ENCODE results near the gene PPY. TPM values are rescaled to one million over a fixed set of nuclear protein-coding genes. Genes with fewer than 3 reads are reported as not detected.
A peak's percentile ranks its signal among the peaks of the same experiment; 100 is the strongest.
"Not testable (repeated sequence)": the region's sequence is repeated elsewhere in the genome, so short reads cannot be mapped to it uniquely, and the experiment has no call there.

The PPY gene
- total and polyA plus RNA-seq, 7 donors: not detected

DNA sequence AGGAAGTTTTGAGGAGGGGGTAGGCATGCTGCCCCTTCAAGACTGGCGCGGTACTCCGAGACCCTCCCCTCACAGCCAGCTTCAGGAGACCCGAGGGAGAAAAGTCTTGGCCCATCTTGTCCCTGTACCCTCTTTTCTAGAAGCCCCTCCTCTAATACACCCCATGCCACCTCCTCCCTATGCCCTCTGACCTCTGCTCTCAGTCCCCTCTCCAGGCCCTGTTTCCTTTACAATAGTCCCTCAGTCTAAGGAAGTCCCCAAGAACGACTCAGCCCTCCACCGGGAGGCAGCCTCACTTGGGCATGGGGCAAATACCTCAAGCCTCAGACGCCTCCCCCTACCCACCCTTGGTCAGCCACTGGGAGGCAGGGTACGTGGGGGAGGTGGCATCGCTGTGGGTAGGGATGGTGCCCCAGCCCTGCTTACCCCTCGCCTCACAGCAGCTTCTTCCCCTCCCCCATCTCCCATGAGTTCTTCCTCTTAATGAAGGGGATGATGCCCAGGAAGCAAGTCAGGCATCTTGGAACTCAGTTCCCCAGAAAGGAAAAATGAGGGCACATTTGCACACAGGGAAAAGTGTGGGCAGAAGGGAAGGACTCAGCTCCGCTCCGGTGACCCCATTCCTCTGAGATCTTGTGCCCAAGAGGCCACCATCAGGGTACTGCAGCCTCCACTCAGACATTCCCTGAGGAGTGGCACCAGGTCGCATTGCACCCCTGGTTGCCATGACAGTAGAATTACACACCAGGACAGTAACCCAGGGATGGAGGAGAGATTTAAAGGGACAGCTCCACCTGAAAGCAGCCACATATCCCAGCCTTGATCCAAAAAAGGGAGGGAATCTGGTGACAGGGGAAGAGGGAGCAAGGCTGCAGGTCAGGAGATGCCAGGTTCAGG is 41.2 kb downstream of the PPY start:
- WGBS, 2 donors: 14 to 31% methylated on average over 13 of the region's 13 CpGs
- Histone ChIP-seq H3K27me3 (no peaks in the 10 kb centered on the region), H3K4me3 (peak overlapping the region; percentile 9 to 51 (median 44)), H3K4me1 (peaks cover 0 to 33% (median 29%) of the 10 kb centered on the region in 4 donors), H3K27ac (no peak overlapping the region), H3K9me3 (no peaks in the 10 kb centered on the region), H3K36me3 (peaks cover 0 to 18% (median 11%) of the 10 kb centered on the region in 4 donors)
- intact Hi-C loops (cut with DNase I): loop anchor here (10.0 kb wide), 1 partner anchor 496 kb away; no protein-coding TSS in a partner anchor
- no peak for TF ChIP-seq CTCF (IDR thresholded peaks at IDR 0.05)
- no peak for TF ChIP-seq EP300 (IDR thresholded peaks at IDR 0.05)
- no peak for TF ChIP-seq POLR2AphosphoS5 (IDR thresholded peaks at IDR 0.05)
- no peak for TF ChIP-seq POLR2A (IDR thresholded peaks at IDR 0.05)
- no peak for DNase-seq

- intact Hi-C loops (cut with DNase I): loop anchor here (10.0 kb wide), 1 partner anchor 496 kb away; no protein-coding TSS in a partner anchor
- H3K4me1 ChIP-seq: peaks cover 0 to 25% (median 21%) of the 10 kb centered on the region in 4 donors
- H3K36me3 ChIP-seq: peaks cover 0 to 22% (median 14%) of the 10 kb centered on the region in 4 donors
- WGBS, 2 donors: 3 to 5% methylated on average over 31 of the region's 31 CpGs
- no peaks in the 10 kb centered on the region for H3K27me3 ChIP-seq
- no peak overlapping the region for H3K27ac ChIP-seq
- peak; percentile 92 for DNase-seq
- TF ChIP-seq POLR2A (IDR thresholded peaks at IDR 0.05) (no peak), EP300 (IDR thresholded peaks at IDR 0.05) (no peak), CTCF (IDR thresholded peaks at IDR 0.05) (no peak), POLR2AphosphoS5 (IDR thresholded peaks at IDR 0.05) (no peak)
- H3K9me3 ChIP-seq: no peaks in the 10 kb centered on the region
- H3K4me3 ChIP-seq: peak overlapping the region; percentile 9 to 51 (median 44)
Measured at GRCh38 chr17:43900183-43900857, 42.0 kb downstream of the PPY start.

DNA sequence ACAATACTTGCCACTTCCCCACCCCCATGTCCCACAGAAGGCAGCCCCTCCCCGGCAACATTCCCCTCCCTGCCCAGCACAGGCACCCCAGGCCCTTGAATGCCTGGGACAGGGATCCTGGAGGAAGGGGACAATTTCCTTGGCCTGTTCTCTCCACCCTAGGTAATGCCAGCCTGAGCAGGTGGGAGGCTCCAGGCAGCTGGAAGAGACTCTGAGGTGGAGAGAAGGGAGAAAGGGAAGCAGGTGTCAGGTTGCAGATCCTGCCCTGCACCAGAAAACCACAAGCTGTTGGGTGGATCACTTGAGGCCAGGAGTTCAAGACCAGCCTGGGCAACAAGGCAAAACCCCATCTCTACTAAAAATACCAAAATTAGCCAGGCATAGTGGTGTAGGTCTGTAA is 43.8 kb downstream of the PPY start:
- no peak for DNase-seq
- peaks cover 0 to 31% (median 10%) of the 10 kb centered on the region in 4 donors for H3K36me3 ChIP-seq
- H3K4me1 ChIP-seq: peaks cover 0 to 21% (median 16%) of the 10 kb centered on the region in 4 donors
- no peak overlapping the region for H3K4me3 ChIP-seq
- no peaks in the 10 kb centered on the region for H3K9me3 ChIP-seq
- H3K27ac ChIP-seq: no peak overlapping the region
- no peaks in the 10 kb centered on the region for H3K27me3 ChIP-seq
- intact Hi-C loops (cut with DNase I): no loop called here
- TF ChIP-seq POLR2A (IDR thresholded peaks at IDR 0.05): no peak
- TF ChIP-seq EP300 (IDR thresholded peaks at IDR 0.05): no peak
- TF ChIP-seq CTCF (IDR thresholded peaks at IDR 0.05): no peak
- TF ChIP-seq POLR2AphosphoS5 (IDR thresholded peaks at IDR 0.05): no peak
- WGBS, 2 donors: 61 to 70% methylated on average over 1 of the region's 1 CpG

DNA sequence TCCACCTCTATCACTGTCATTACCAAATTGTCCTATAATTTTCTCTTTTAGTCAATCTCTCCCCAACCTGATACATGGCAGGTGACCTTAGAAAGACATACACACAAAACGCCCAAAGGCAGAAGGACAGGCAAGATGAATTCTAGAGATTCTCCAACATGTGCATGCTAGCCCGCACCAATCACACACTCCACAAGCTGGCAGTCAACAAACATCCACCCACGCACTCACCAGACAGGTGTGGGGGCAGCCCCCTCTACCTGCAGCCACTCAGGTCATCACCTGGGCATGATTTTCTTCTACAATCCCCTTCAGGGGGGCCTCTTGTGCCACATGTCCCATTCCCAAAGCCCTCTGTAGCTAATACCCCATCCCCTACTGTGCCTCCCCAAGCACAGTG is 44.4 kb downstream of the PPY start:
- Histone ChIP-seq H3K36me3 (peaks cover 0 to 36% (median 10%) of the 10 kb centered on the region in 4 donors), H3K9me3 (no peaks in the 10 kb centered on the region), H3K4me3 (no peak overlapping the region), H3K4me1 (peaks cover 0 to 21% (median 16%) of the 10 kb centered on the region in 4 donors), H3K27me3 (no peaks in the 10 kb centered on the region), H3K27ac (no peak overlapping the region)
- 74 to 86% methylated on average over 3 of the region's 3 CpGs for WGBS, 2 donors
- TF ChIP-seq CTCF (IDR thresholded peaks at IDR 0.05) (no peak), POLR2AphosphoS5 (IDR thresholded peaks at IDR 0.05) (no peak), POLR2A (IDR thresholded peaks at IDR 0.05) (no peak), EP300 (IDR thresholded peaks at IDR 0.05) (no peak)
- intact Hi-C loops (cut with DNase I): no loop called here
- no peak for DNase-seq

DNA sequence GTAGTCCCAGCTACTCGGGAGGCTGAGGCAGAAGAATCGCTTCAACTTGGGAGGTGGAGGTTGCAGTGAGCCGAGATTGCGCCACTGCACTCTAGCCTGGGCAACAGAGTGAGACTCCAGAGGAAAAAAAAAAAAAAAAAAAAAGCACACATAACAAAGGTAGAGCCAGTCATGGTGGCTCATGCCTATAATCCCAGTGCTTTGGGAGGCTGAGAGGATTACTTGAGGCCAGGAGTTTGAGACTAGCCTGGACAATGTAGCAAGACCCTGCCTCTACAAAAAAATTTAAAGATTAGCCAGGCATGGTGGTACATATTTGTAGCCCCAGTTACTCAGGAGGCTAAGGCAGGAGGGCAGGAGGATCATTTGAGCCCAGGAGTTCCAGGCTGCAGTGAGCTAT is 47.8 kb downstream of the PPY start:
- H3K4me3 ChIP-seq; H3K27me3 ChIP-seq; H3K4me1 ChIP-seq; H3K9me3 ChIP-seq; intact Hi-C loops (cut with DNase I); H3K27ac ChIP-seq; DNase-seq: not testable (repeated sequence)
- WGBS, 2 donors: 84 to 96% methylated on average over 4 of the region's 4 CpGs
- H3K36me3 ChIP-seq: peaks cover 0 to 39% (median 10%) of the 10 kb centered on the region in 4 donors
